ENCODE measurements around the gene LRRC7. TPM values are rescaled to one million over a fixed set of nuclear protein-coding genes. Genes with fewer than 3 reads are reported as not detected.

The LRRC7 gene
- total and polyA plus RNA-seq, 2 donors from 2014 or later, result 0.19 to 0.37 TPM

DNA sequence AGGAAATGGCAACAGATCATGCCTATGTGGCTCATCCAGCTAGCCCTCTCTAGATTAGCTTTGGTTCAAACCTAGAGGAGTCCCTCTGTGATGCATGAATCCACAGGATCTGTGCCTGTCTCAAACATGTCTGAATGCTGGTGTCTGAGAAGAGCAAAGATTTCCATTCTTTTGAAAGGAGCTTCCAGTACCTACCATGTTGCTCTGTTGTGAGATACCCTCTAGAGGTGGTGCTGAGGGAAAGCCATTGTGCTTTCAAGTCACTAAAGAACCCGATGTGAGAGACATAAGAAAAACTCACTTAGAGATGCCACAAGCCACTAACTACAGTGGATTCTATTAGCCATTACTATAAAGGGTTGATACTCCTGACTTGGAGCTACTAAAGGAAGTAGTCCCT, 534.1 kb downstream of the LRRC7 start:
- DNase-seq (no peak), FAIRE-seq (no peak)
- intact Hi-C loops (cut with DNase I), result no loop called here
- Histone ChIP-seq H3K4me3 (ENCODE audit: low read length in 3 of 3) (no peak overlapping the region), H3K9me3 (ENCODE audit: control insufficient read depth in 2 of 3, insufficient read depth in 1 of 3, low read length in 3 of 3) (no peaks in the 10 kb centered on the region), H3K27me3 (ENCODE audit: control insufficient read depth, insufficient read depth, low read length) (no peaks in the 10 kb centered on the region), H3K9ac (ENCODE audit: low read length in 3 of 3) (no peak overlapping the region), H3K36me3 (ENCODE audit: control insufficient read depth in 2 of 3, insufficient read depth in 3 of 3, low read length in 3 of 3) (no peaks in the 10 kb centered on the region), H3K4me1 (ENCODE audit: control insufficient read depth in 2 of 3, insufficient read depth in 2 of 3, low read depth in 1 of 3, low read length in 3 of 3) (no peaks in the 10 kb centered on the region), H3K27ac (ENCODE audit: low read depth in 2 of 2, low read length in 2 of 2) (no peak overlapping the region)
- TF ChIP-seq, protein P1, sequence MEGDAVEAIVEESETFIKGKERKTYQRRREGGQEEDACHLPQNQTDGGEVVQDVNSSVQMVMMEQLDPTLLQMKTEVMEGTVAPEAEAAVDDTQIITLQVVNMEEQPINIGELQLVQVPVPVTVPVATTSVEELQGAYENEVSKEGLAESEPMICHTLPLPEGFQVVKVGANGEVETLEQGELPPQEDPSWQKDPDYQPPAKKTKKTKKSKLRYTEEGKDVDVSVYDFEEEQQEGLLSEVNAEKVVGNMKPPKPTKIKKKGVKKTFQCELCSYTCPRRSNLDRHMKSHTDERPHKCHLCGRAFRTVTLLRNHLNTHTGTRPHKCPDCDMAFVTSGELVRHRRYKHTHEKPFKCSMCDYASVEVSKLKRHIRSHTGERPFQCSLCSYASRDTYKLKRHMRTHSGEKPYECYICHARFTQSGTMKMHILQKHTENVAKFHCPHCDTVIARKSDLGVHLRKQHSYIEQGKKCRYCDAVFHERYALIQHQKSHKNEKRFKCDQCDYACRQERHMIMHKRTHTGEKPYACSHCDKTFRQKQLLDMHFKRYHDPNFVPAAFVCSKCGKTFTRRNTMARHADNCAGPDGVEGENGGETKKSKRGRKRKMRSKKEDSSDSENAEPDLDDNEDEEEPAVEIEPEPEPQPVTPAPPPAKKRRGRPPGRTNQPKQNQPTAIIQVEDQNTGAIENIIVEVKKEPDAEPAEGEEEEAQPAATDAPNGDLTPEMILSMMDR (IDR thresholded peaks at IDR 0.05; ENCODE audit: borderline replicate concordance, extremely low read depth, insufficient read depth), result no peak

DNA sequence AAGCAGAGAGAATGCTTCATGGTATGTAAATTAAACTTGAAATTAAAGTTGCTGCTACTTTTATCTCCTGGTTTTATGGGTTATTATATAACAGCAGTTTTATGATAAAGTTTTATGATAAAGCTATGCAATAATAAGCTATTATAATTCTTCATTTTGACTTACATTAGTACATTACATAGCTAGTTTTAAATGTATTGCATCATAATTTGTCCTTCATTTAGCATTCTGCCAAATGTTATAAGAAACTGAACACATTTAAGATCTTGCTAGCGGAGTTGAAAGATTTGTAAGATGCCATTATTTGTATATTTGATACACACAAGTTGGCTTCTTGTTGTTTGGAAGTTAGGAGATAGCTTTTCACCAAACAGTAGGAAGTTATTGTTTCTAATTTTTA, 536.0 kb downstream of the LRRC7 start:
- intact Hi-C loops (cut with DNase I), result no loop called here
- no peak overlapping the region for H3K4me3 ChIP-seq (ENCODE audit: low read length in 3 of 3)
- H3K9me3 ChIP-seq (ENCODE audit: control insufficient read depth in 2 of 3, insufficient read depth in 1 of 3, low read length in 3 of 3), result no peaks in the 10 kb centered on the region
- TF ChIP-seq, protein P1 (IDR thresholded peaks at IDR 0.05; ENCODE audit: borderline replicate concordance, extremely low read depth, insufficient read depth), result no peak
- no peaks in the 10 kb centered on the region for H3K36me3 ChIP-seq (ENCODE audit: control insufficient read depth in 2 of 3, insufficient read depth in 3 of 3, low read length in 3 of 3)
- FAIRE-seq (no peak), DNase-seq (no peak)
- no peak overlapping the region for H3K27ac ChIP-seq (ENCODE audit: low read depth in 2 of 2, low read length in 2 of 2)
- H3K9ac ChIP-seq (ENCODE audit: low read length in 3 of 3), result no peak overlapping the region
- H3K4me1 ChIP-seq (ENCODE audit: control insufficient read depth in 2 of 3, insufficient read depth in 2 of 3, low read depth in 1 of 3, low read length in 3 of 3), result no peaks in the 10 kb centered on the region
- H3K27me3 ChIP-seq (ENCODE audit: control insufficient read depth, insufficient read depth, low read length), result no peaks in the 10 kb centered on the region

DNA sequence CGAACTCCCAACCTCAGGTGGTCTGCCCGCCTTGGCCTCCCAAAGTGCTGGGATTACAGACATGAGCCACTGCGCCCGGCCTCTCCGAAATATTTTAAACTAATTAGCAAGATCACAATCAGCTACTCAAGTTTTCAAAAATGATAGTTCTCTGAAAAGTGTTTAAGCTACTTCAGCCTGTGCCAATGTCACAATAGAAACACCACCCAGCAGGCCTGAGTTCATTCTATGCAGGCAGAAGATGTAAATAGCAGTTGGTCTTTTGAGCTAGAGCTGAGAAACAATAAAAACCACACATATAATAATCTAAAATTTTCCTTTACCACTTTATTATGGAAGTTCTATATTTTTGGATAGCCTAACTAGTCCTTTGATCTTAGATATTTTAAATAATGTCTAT, 541.5 kb downstream of the LRRC7 start:
- DNase-seq, result no peak
- H3K27ac ChIP-seq (ENCODE audit: low read depth in 2 of 2, low read length in 2 of 2), result no peak overlapping the region
- H3K4me1 ChIP-seq (ENCODE audit: control insufficient read depth in 2 of 3, insufficient read depth in 2 of 3, low read depth in 1 of 3, low read length in 3 of 3), result no peaks in the 10 kb centered on the region
- intact Hi-C loops (cut with DNase I), result no loop called here
- H3K9ac ChIP-seq (ENCODE audit: low read length in 3 of 3), result no peak overlapping the region
- H3K27me3 ChIP-seq (ENCODE audit: control insufficient read depth, insufficient read depth, low read length), result no peaks in the 10 kb centered on the region
- no peak overlapping the region for H3K4me3 ChIP-seq (ENCODE audit: low read length in 3 of 3)
- H3K36me3 ChIP-seq (ENCODE audit: control insufficient read depth in 2 of 3, insufficient read depth in 3 of 3, low read length in 3 of 3), result no peaks in the 10 kb centered on the region
- FAIRE-seq, result no peak
- TF ChIP-seq, protein P1 (IDR thresholded peaks at IDR 0.05; ENCODE audit: borderline replicate concordance, extremely low read depth, insufficient read depth), result no peak
- H3K9me3 ChIP-seq (ENCODE audit: control insufficient read depth in 2 of 3, insufficient read depth in 1 of 3, low read length in 3 of 3), result no peaks in the 10 kb centered on the region

DNA sequence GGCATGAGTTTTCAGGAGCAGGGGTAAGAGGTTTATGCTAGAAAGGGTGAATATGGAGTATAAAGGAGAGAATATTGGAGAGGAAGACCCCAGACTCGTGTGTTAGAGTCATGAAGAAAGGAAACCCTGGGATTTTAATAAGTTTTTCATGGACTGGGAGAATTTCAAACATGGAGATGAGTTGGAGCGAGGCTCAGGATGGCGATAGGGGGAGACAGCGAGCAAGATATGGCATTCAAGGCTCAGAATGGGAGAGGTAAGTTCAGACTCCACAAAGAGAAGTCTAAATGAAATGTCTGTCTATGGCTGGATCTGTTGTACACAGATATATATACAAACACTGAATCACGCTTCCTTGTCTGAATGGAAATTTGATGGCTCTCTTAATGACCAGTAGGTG, 545.1 kb downstream of the LRRC7 start:
- Histone ChIP-seq H3K27ac (ENCODE audit: low read depth in 2 of 2, low read length in 2 of 2) (no peak overlapping the region), H3K9me3 (ENCODE audit: control insufficient read depth in 2 of 3, insufficient read depth in 1 of 3, low read length in 3 of 3) (no peaks in the 10 kb centered on the region), H3K9ac (ENCODE audit: low read length in 3 of 3) (no peak overlapping the region), H3K36me3 (ENCODE audit: control insufficient read depth in 2 of 3, insufficient read depth in 3 of 3, low read length in 3 of 3) (no peaks in the 10 kb centered on the region), H3K4me1 (ENCODE audit: control insufficient read depth in 2 of 3, insufficient read depth in 2 of 3, low read depth in 1 of 3, low read length in 3 of 3) (no peaks in the 10 kb centered on the region), H3K27me3 (ENCODE audit: control insufficient read depth, insufficient read depth, low read length) (no peaks in the 10 kb centered on the region), H3K4me3 (ENCODE audit: low read length in 3 of 3) (no peak overlapping the region)
- intact Hi-C loops (cut with DNase I), result no loop called here
- DNase-seq, result no peak
- no peak for FAIRE-seq
- TF ChIP-seq, protein P1 (IDR thresholded peaks at IDR 0.05; ENCODE audit: borderline replicate concordance, extremely low read depth, insufficient read depth), result no peak
